Eye (tissue), 1 donor: Measurements from ENCODE around the gene FAM174C.
"Not testable (repeated sequence)": the region's sequence is repeated elsewhere in the genome, so short reads cannot be mapped to it uniquely, and the experiment has no call there.

Experiments
- DNase-seq: peaks from one replicate; pipeline ENCODE4 v3.0.0-alpha.2; 2015

The FAM174C gene

GRCh38 chr19:1288226-1288612 is 12.9 kb downstream of the FAM174C start:
- DNase-seq: no peak

GRCh38 chr19:1288833-1289685 is 13.7 kb downstream of the FAM174C start:
- DNase-seq: no peak

- DNase-seq: no peak
Observed at GRCh38 chr19:1289686-1290025, 14.3 kb downstream of the FAM174C start.

- no peak for DNase-seq
Observed at GRCh38 chr19:1290196-1290702, 14.9 kb downstream of the FAM174C start.

GRCh38 chr19:1290703-1291651 is 15.6 kb downstream of the FAM174C start:
- DNase-seq: no peak

- no peak for DNase-seq
Observed at GRCh38 chr19:1291761-1292418, 16.6 kb downstream of the FAM174C start.

GRCh38 chr19:1292419-1293151 is 17.3 kb downstream of the FAM174C start:
- no peak for DNase-seq

- no peak for DNase-seq
Observed at GRCh38 chr19:1293782-1294604, 18.7 kb downstream of the FAM174C start.

GRCh38 chr19:1294688-1295087 is 19.4 kb downstream of the FAM174C start:
- DNase-seq: no peak

GRCh38 chr19:1295169-1296012 is 20.1 kb downstream of the FAM174C start:
- no peak for DNase-seq

- DNase-seq: no peak
Observed at GRCh38 chr19:1296078-1296477, 20.7 kb downstream of the FAM174C start.

- no peak for DNase-seq
Observed at GRCh38 chr19:1296575-1297271, 21.4 kb downstream of the FAM174C start.

- no peak for DNase-seq
Observed at GRCh38 chr19:1298235-1298634, 22.9 kb downstream of the FAM174C start.

- no peak for DNase-seq
Observed at GRCh38 chr19:1299801-1300200, 24.5 kb downstream of the FAM174C start.

- DNase-seq: no peak
Observed at GRCh38 chr19:1300744-1301490, 25.6 kb downstream of the FAM174C start.

GRCh38 chr19:1302533-1303239 is 27.4 kb downstream of the FAM174C start:
- peak; percentile 85 for DNase-seq

- DNase-seq: no peak
Observed at GRCh38 chr19:1304197-1304924, 29.0 kb downstream of the FAM174C start.

GRCh38 chr19:1305354-1305753 is 30.0 kb downstream of the FAM174C start:
- not testable (repeated sequence) for DNase-seq
